NCI-H446 (cell line): Measurements from ENCODE around the gene MCF2L.

Experiments
- DNase-seq, 2 experiments: peaks; one replicate each; lab custom pipeline; 2025; lab: John Stamatoyannopoulos, UW

MCF2L gene

GRCh38 chr13:113084094-113084942 lies 115.3 kb downstream of the MCF2L start:
- no peak for DNase-seq

GRCh38 chr13:113084943-113085540 lies 116.0 kb downstream of the MCF2L start:
- DNase-seq: no peak

GRCh38 chr13:113086031-113086750 lies 117.2 kb downstream of the MCF2L start:
- DNase-seq: no peak

DNA sequence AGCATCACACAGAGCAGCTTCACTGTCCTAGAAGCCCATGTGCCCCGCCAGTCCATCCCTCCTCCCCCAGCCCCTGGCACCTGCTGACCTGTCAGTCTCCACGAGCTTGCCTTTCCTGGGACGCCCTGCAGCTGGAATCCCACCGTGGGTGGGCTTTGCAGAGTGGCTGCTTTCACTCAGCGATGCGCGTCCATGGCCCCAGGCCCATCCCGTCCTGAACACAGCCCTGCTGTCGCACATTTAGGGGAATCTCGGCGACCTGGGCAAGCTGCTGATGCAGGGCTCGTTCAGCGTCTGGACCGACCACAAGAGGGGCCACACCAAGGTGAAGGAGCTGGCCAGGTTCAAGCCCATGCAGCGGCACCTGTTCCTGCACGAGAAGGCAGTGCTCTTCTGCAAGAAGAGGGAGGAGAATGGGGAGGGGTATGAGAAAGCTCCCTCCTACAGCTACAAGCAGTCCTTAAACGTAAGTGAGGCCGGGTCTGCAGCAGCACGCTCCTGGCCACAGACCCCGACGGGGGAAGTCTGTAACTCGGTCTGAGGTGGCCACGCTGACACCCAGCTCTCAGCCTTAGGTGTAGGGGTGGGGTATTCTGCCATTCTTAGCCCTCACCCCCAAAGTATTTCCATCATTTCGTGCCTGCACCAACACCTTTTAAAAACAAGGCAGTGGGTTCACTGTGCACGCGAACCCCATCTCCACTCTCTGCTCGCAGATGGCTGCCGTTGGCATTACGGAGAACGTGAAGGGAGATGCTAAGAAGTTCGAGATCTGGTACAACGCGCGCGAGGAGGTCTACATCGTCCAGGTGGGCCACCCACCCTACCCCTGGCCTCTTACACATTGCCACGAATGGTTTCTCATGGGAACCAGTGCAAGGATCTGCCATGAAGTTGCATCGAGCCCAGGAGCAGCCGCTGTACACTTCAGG lies 118.2 kb downstream of the MCF2L start:
- no peak for DNase-seq

GRCh38 chr13:113087923-113088690 lies 119.1 kb downstream of the MCF2L start:
- no peak for DNase-seq

DNA sequence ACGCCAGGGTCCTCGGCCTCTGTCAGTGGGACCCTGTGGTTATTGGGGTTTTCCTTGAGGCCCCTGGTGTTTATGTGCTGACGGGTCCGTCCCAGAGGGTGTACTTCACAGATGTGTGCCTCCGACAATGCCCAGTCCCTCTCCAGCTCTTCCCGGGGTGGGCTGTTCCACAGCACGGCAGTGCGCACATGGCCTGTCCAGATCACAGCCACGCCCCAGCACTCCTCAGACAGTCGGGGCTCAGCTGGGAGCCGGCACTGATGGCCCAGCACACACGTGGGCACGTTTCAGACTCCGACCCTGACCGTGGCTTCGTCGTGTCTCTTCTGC lies 119.6 kb downstream of the MCF2L start:
- no peak for DNase-seq

GRCh38 chr13:113089693-113090414 lies 120.8 kb downstream of the MCF2L start:
- no peak for DNase-seq

DNA sequence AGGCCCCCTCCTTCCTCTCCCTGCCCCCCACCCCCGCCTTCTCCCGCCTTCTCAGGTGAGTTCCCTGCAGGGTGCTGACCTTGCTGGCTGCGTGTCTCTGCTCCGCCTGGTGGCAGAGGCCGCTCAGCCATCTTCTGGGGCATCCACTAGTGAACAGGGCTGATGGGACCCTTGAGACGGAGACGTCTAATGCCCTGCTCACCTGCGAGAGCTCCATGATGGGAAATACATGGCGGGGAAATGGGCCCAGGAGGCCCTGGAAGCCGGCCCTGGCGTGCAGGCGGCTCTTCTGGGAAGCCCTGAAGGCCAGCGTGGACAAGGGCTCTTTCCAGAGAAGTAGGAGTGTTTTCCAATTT lies 121.4 kb downstream of the MCF2L start:
- DNase-seq: no peak

DNA sequence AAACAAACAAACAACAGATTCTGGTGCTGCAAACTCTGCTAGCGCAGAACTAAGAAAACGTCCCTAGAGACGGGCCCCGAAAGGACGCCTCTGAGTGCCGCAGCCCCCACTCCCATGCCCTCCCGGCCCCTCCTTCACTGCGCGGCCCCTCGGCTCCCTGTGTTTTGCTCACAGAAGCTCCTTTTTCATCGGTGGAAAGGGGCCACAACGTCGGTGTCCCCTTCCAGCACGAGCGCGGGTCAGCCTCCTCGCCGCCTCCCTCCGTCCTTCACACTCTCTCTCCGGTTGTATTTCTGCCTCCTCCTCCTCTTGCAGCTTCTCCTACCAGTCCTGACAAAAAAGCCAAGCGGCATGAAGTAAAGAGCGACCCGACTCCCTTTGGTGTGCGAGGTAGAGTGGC lies 121.8 kb downstream of the MCF2L start:
- no peak for DNase-seq

- DNase-seq: no peak
Observed at GRCh38 chr13:113091211-113091771, 122.3 kb downstream of the MCF2L start.

DNA sequence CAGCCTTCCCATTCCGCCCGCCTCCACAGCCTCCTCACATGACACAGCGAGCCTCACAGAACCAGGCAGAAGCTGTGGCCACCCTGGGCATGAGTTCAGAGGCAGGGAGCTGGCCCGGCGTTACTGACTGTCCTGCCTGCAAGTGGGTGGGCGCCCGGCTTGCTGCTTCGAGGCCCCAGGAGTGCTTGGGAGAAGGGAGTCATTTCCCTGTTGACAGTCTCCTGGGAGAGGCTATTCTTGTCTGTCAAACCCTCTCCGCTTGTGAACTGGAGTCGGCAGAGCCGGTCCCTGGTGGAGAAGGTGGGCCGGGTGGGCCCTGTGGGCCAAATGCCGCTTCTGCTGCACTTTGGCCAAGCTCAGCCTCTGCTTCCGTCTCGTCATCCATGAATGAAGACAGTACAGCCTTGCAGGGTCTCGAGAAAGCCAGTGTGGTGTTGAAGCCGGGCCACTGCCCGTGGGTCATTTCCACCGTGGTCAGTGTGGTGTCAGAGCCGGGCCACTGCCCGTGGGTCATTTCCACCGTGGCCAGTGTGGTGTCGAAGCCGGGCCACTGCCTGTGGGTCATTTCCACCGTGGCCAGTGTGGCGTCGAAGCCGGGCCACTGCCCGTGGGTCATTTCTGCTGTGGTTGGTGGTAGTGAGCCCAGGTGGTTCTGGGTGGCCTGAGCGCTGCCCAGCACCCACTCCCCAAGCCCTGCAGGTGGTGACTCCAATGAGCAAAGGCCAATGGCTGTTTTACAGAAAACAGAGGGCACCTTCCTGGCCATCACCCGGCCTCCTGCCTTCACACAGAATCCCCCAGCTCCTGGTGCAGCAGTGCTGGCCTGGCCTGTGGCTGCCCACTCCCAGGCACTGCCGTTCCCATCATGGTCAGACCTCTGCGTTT lies 123.1 kb downstream of the MCF2L start:
- no peak for DNase-seq

GRCh38 chr13:113092776-113093579 lies 124.0 kb downstream of the MCF2L start:
- DNase-seq: no peak

- no peak for DNase-seq
Observed at GRCh38 chr13:113093580-113094409, 124.8 kb downstream of the MCF2L start.

DNA sequence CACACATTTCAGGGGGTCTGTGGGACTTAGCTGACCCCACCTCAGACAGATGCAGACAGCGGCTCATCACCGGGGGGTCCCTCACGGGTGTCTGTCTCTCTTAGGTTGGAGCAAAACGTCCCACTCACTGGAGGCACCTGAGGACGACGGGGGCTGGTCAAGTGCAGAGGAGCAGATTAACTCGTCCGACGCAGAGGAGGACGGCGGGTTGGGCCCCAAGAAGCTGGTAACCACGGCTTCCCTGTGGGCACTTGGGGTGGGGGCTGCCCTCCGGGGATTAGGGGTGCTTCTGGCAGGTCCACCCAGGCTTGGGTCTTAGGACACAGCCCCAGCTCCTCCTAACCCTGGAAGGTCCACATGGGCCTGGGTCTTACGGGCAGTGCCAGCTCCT lies 125.4 kb downstream of the MCF2L start:
- no peak for DNase-seq

- no peak for DNase-seq
Observed at GRCh38 chr13:113095146-113096051, 126.4 kb downstream of the MCF2L start.

DNA sequence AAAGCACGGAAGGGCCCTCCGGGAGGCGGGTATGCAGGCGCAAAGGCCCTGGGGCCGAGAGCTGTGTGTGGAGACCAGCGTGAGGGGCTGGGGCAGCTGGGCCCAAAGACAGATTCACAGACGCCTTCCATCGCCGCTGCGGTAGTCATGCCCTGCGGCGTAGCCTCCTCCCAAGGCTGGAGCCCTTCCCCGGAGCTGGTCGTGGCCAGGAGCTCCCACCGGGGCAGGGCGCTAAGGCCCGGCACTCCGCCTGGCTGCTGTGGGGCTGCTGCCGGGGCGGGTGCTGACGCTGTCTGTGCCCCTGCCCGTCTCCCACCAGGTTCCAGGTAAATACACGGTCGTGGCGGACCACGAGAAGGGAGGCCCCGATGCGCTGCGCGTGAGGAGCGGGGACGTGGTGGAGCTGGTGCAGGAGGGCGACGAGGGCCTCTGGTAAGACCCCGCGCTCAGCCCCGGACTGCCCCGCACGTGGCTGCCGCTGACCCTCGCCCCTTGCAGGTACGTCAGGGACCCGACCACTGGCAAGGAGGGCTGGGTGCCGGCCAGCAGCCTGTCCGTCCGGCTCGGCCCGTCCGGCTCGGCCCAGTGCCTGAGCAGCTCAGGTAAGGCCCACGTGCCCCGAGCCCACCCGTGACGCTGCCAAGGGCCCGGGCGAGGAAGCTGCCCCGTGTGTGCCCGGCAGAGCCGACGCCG lies 127.2 kb downstream of the MCF2L start:
- no peak for DNase-seq
